Suprapubic skin (tissue), 4 donors: Measurements from ENCODE around the gene TOR1B. TPM values are rescaled to one million over a fixed set of nuclear protein-coding genes. Genes with fewer than 3 reads are reported as not detected.
A peak's percentile ranks its signal among the peaks of the same experiment; 100 is the strongest.
"Not testable (repeated sequence)": the region's sequence is repeated elsewhere in the genome, so short reads cannot be mapped to it uniquely, and the experiment has no call there.

Experiments used
- DNase-seq, 2 donors: peaks; one replicate each; pipeline ENCODE4 v3.0.0-alpha.2; 2019; ENCODE audit warnings: low spot score in 2 of 2
- H3K27ac ChIP-seq: fragments of 200-600 bp; sonication (generic); one replicate; pipeline ENCODE4 v1.5.1; 2019
- H3K27me3 ChIP-seq: fragments of 200-600 bp; sonication (generic); one replicate; pipeline ENCODE4 v1.5.1; 2019
- H3K36me3 ChIP-seq: fragments of 200-600 bp; sonication (generic); one replicate; pipeline ENCODE4 v1.5.1; 2019
- H3K4me1 ChIP-seq: fragments of 200-600 bp; sonication (generic); one replicate; pipeline ENCODE4 v1.5.1; 2019
- H3K4me3 ChIP-seq: fragments of 200-600 bp; sonication (generic); one replicate; pipeline ENCODE4 v1.5.1; 2019; ENCODE audit warnings: mild to moderate bottlenecking
- H3K9me3 ChIP-seq: fragments of 200-600 bp; sonication (generic); one replicate; pipeline ENCODE4 v1.5.1; 2019
- CTCF ChIP-seq, 2 donors: fragments of 200-600 bp in 1 of 2; fragments of 450-650 bp in 1 of 2; sonication (generic) in 1 of 2; IDR thresholded peaks; one replicate each; pipeline ENCODE4 v1.5.1; 2016 to 2019; ENCODE audit warnings: antibody characterized with exemption in 2 of 2, mild to moderate bottlenecking in 1 of 2, moderate library complexity in 1 of 2
- EP300 ChIP-seq: sonication (generic); formaldehyde crosslinking; IDR thresholded peaks from one replicate; pipeline ENCODE4 v1.6.1; 2017; ENCODE audit warnings: antibody characterized with exemption
- POLR2A ChIP-seq, 2 donors: fragments of 450-650 bp; IDR thresholded peaks; one replicate each; pipeline ENCODE4 v1.6.1; 2017; ENCODE audit warnings: antibody characterized with exemption in 2 of 2, mild to moderate bottlenecking in 2 of 2, moderate library complexity in 2 of 2
- POLR2AphosphoS5 ChIP-seq, 3 donors: sonication (generic); formaldehyde crosslinking; IDR thresholded peaks; one replicate each; pipeline ENCODE4 v1.6.1; 2017; ENCODE audit warnings: antibody characterized with exemption in 3 of 3
- WGBS: methylation state at CpG from one replicate; pipeline ENCODE4 v1.1.5; 2018; 5-methylcytosine and 5-hydroxymethylcytosine counted together
- total RNA-seq, 4 donors: library from RNA; depleted of rRNA; stranded (reverse); fragments of >200 nt; gene quantifications; one replicate each; pipeline ENCODE4 v1.1.0, GENCODE V29; 2016

TOR1B gene
- total RNA-seq, 4 donors from 2014 or later, result 18.0 to 24.5 (median 20.8) TPM

DNA sequence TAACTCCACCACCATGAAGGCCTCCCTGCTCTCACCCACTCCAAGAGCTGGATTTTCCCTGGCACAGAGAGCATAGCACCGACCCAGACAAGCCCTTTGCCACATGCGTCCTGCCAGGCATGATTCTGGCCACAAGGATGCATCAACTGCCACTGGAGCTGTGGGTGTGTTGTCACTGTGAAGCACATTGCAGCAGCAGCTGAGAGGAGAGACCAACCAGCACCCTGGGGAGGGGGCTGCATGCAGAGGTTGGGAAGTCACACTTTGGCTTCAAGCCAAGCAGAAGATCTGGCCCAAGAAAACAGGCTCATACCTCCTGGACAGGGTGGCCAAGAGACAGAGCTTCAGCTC lies 27.6 kb upstream of the TOR1B start:
- Histone ChIP-seq H3K27me3 (no peaks in the 10 kb centered on the region), H3K27ac (no peak overlapping the region), H3K4me1 (peaks cover 26% of the 10 kb centered on the region), H3K9me3 (no peaks in the 10 kb centered on the region), H3K4me3 (no peak overlapping the region), H3K36me3 (no peaks in the 10 kb centered on the region)
- 39% methylated on average over 2 of the region's 2 CpGs for WGBS
- no peak for DNase-seq
- TF ChIP-seq CTCF (IDR thresholded peaks at IDR 0.05), result no peak
- TF ChIP-seq EP300, result no peak
- no peak for TF ChIP-seq POLR2AphosphoS5 (IDR thresholded peaks at IDR 0.05)
- no peak for TF ChIP-seq POLR2A (IDR thresholded peaks at IDR 0.05)

GRCh38 chr9:129776096-129776495 lies 26.9 kb upstream of the TOR1B start:
- H3K36me3 ChIP-seq, DNase-seq, H3K4me3 ChIP-seq, H3K9me3 ChIP-seq, H3K27me3 ChIP-seq: not testable (repeated sequence)
- Histone ChIP-seq H3K27ac (peak overlapping the region; percentile 79), H3K4me1 (peaks cover 26% of the 10 kb centered on the region)
- 91% methylated on average over 4 of the region's 4 CpGs for WGBS

- no peaks in the 10 kb centered on the region for H3K9me3 ChIP-seq
- H3K27me3 ChIP-seq, result no peaks in the 10 kb centered on the region
- no peak for DNase-seq
- 60% methylated on average over 8 of the region's 8 CpGs for WGBS
- no peaks in the 10 kb centered on the region for H3K36me3 ChIP-seq
- TF ChIP-seq POLR2A (IDR thresholded peaks at IDR 0.05) (no peak), EP300 (no peak), POLR2AphosphoS5 (IDR thresholded peaks at IDR 0.05) (no peak), CTCF (IDR thresholded peaks at IDR 0.05) (no peak)
- peak overlapping the region; percentile 79 for H3K27ac ChIP-seq
- H3K4me1 ChIP-seq, result peaks cover 26% of the 10 kb centered on the region
- peak overlapping the region; percentile 25 for H3K4me3 ChIP-seq
Observed at GRCh38 chr9:129776566-129776937, 26.4 kb upstream of the TOR1B start.

DNA sequence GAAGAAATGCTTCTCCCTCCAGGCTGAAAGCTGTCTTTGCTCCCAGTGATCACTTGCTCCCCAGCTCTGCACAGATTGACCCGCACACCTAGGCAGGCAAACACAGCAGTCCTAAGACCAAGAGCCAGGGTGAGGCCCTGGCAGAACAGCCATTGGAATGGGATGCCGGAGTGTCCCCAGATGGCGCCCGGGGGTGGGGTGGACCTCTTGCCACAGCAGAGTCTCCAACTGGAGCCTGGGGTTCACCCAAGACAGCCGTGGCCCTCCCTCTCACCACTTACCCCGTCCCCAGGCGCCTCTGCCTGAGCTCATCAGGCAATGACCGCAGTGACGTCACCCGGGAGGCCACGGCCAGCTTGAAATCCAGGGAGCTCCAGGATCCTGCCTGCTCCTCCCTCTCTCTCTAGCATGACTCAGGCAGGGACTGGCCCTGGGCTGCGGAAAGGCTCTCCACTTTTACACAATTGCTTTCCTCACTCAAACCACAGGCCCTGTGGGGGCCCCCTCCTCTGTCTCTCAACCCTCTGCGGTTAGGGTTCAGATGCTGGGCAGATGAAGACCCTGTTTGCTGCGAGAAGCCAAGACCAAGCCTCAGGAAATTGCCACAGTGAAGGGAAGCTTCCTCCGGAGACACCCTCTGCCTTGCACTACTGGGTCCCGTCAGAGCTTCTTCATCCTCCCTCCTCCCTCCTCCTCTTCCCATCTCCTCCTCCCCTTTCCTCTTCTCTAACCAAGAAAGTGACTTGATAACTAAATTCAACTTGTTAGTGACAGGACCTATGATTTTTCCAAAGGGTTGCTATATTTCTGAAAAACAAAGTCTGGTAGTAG lies 25.8 kb upstream of the TOR1B start:
- DNase-seq, result peak; percentile 98 to 99
- H3K9me3 ChIP-seq, result no peaks in the 10 kb centered on the region
- no peaks in the 10 kb centered on the region for H3K27me3 ChIP-seq
- peak overlapping the region; percentile 79 for H3K27ac ChIP-seq
- H3K4me3 ChIP-seq, result peak overlapping the region; percentile 25
- peaks cover 26% of the 10 kb centered on the region for H3K4me1 ChIP-seq
- no peaks in the 10 kb centered on the region for H3K36me3 ChIP-seq
- peak in 1 of 3 donors; percentile 67 for TF ChIP-seq POLR2AphosphoS5 (IDR thresholded peaks at IDR 0.05)
- no peak for TF ChIP-seq POLR2A (IDR thresholded peaks at IDR 0.05)
- 17% methylated on average over 16 of the region's 16 CpGs for WGBS

DNA sequence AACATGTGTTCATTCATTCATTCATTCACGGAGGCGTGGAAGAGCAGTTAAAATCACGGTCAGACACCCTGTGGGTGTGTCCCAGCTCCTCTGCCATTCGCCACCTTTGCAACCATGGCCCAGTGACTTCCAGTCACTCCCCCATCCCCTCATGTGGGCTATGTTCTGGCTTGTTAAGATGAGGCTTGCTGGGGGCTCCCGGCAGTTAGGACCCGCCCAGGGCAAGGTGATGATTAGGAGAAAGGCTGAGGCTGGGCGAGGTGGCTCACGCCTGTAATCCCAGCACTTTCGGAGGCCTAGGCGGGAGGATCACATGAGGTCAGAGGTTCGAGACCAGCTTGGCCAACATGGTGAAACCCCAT lies 25.2 kb upstream of the TOR1B start:
- WGBS, result 57% methylated on average over 11 of the region's 11 CpGs
- Histone ChIP-seq H3K27me3 (no peaks in the 10 kb centered on the region), H3K36me3 (no peaks in the 10 kb centered on the region), H3K4me1 (peaks cover 26% of the 10 kb centered on the region), H3K9me3 (no peaks in the 10 kb centered on the region), H3K4me3 (no peak overlapping the region), H3K27ac (peak overlapping the region; percentile 79)
- TF ChIP-seq POLR2A (IDR thresholded peaks at IDR 0.05) (no peak), POLR2AphosphoS5 (IDR thresholded peaks at IDR 0.05) (no peak), EP300 (no peak), CTCF (IDR thresholded peaks at IDR 0.05) (no peak)
- DNase-seq, result no peak

GRCh38 chr9:129778469-129778868 lies 24.5 kb upstream of the TOR1B start:
- Histone ChIP-seq H3K4me3 (no peak overlapping the region), H3K27ac (no peak overlapping the region), H3K27me3 (no peaks in the 10 kb centered on the region), H3K36me3 (no peaks in the 10 kb centered on the region), H3K4me1 (peaks cover 26% of the 10 kb centered on the region), H3K9me3 (no peaks in the 10 kb centered on the region)
- 88% methylated on average over 3 of the region's 3 CpGs for WGBS
- TF ChIP-seq POLR2A (IDR thresholded peaks at IDR 0.05), result no peak
- TF ChIP-seq CTCF (IDR thresholded peaks at IDR 0.05), result no peak
- TF ChIP-seq EP300, result no peak
- TF ChIP-seq POLR2AphosphoS5 (IDR thresholded peaks at IDR 0.05), result no peak
- DNase-seq, result no peak
